SK-N-SH treated with all-trans-retinoic acid at 6 μM for 48 hours (cell line): Measurements from ENCODE around the gene ZNF443.
"Not testable (repeated sequence)": the region's sequence is repeated elsewhere in the genome, so short reads cannot be mapped to it uniquely, and the experiment has no call there.

ENCODE experiments used
- ATAC-seq: fragments of 200-7000 bp; cut with Tn5 transposase; 3 replicates; pipeline ENCODE4 v1.9.1; 2020; ENCODE audit warnings: mild to moderate bottlenecking, moderate library complexity
- BACH2 ChIP-seq: fragments of 250-450 bp; sonication (Bioruptor Pico); IDR thresholded peaks from 2 replicates; pipeline ENCODE4 v1.9.0; 2021; ENCODE audit warnings: mild to moderate bottlenecking, borderline replicate concordance
- CREB5 ChIP-seq: fragments of 250-450 bp; sonication (Bioruptor Pico); IDR thresholded peaks from 2 replicates; pipeline ENCODE4 v1.5.1; 2020; ENCODE audit warnings: low read depth, mild to moderate bottlenecking, moderate library complexity
- CSDC2 ChIP-seq: fragments of 250-450 bp; sonication (Bioruptor Pico); IDR thresholded peaks from 2 replicates; pipeline ENCODE4 v1.5.0; 2020; ENCODE audit warnings: mild to moderate bottlenecking, moderate library complexity
- CSRNP3 ChIP-seq: fragments of 250-450 bp; sonication (Bioruptor Pico); IDR thresholded peaks from 2 replicates; pipeline ENCODE4 v1.5.1; 2021; ENCODE audit warnings: mild to moderate bottlenecking, moderate library complexity
- GLIS3 ChIP-seq: fragments of 250-450 bp; sonication (Bioruptor Pico); IDR thresholded peaks from 2 replicates; pipeline ENCODE4 v1.5.0; 2020; ENCODE audit warnings: mild to moderate bottlenecking, moderate library complexity
- ISL1 ChIP-seq: fragments of 250-450 bp; sonication (Bioruptor Pico); IDR thresholded peaks from 2 replicates; pipeline ENCODE4 v2.1.2; 2022; ENCODE audit warnings: mild to moderate bottlenecking, moderate library complexity
- PATZ1 ChIP-seq: fragments of 250-450 bp; sonication (Bioruptor Pico); IDR thresholded peaks from 2 replicates; pipeline ENCODE4 v1.8.0; 2020; ENCODE audit warnings: mild to moderate bottlenecking, moderate library complexity, borderline replicate concordance
- POU6F1 ChIP-seq: fragments of 250-450 bp; sonication (Bioruptor Pico); IDR thresholded peaks from 2 replicates; pipeline ENCODE4 v1.8.0; 2021; ENCODE audit warnings: low read depth, mild to moderate bottlenecking, moderate library complexity, borderline replicate concordance
- PPARA ChIP-seq: fragments of 250-450 bp; sonication (Bioruptor Pico); IDR thresholded peaks from 2 replicates; pipeline ENCODE4 v1.5.0; 2020; ENCODE audit warnings: mild to moderate bottlenecking, borderline replicate concordance
- RARB ChIP-seq: fragments of 250-450 bp; sonication (Bioruptor Pico); IDR thresholded peaks from 2 replicates; pipeline ENCODE4 v1.8.0; 2021; ENCODE audit warnings: mild to moderate bottlenecking, moderate library complexity
- SNAI2 ChIP-seq: fragments of 250-450 bp; sonication (Bioruptor Pico); IDR thresholded peaks from 2 replicates; pipeline ENCODE4 v1.5.0; 2020; ENCODE audit warnings: mild to moderate bottlenecking, moderate library complexity
- TCF4 ChIP-seq: fragments of 250-450 bp; sonication (Bioruptor Pico); IDR thresholded peaks from 2 replicates; pipeline ENCODE4 v1.8.0; 2021; ENCODE audit warnings: mild to moderate bottlenecking, moderate library complexity, borderline replicate concordance
- TOX ChIP-seq: fragments of 250-450 bp; sonication (Bioruptor Pico); IDR thresholded peaks from 2 replicates; pipeline ENCODE4 v1.8.0; 2021; ENCODE audit warnings: mild to moderate bottlenecking, moderate library complexity, borderline replicate concordance
- TSHZ2 ChIP-seq: fragments of 250-450 bp; sonication (Bioruptor Pico); IDR thresholded peaks from 2 replicates; pipeline ENCODE4 v1.5.0; 2020; ENCODE audit warnings: mild to moderate bottlenecking, moderate library complexity
- ZC3H10 ChIP-seq: fragments of 250-450 bp; sonication (Bioruptor Pico); IDR thresholded peaks from 2 replicates; pipeline ENCODE4 v1.5.1; 2021; ENCODE audit warnings: mild to moderate bottlenecking, moderate library complexity
- ZFP3 ChIP-seq: fragments of 250-450 bp; sonication (Bioruptor Pico); IDR thresholded peaks from 2 replicates; pipeline ENCODE4 v1.5.0; 2020; ENCODE audit warnings: mild to moderate bottlenecking, moderate library complexity
- ZFP30 ChIP-seq: fragments of 450-650 bp; formaldehyde crosslinking; IDR thresholded peaks from 2 replicates; pipeline ENCODE4 v1.5.0; 2022; ENCODE audit warnings: mild to moderate bottlenecking, moderate library complexity
- ZNF565 ChIP-seq: fragments of 450-650 bp; formaldehyde crosslinking; conservative IDR thresholded peaks from 2 replicates; pipeline ENCODE4 v1.5.0; 2020; ENCODE audit warnings: low read depth, mild to moderate bottlenecking, moderate library complexity
- ZNF70 ChIP-seq: fragments of 450-650 bp; formaldehyde crosslinking; IDR thresholded peaks from 2 replicates; pipeline ENCODE4 v1.5.0; 2020; ENCODE audit warnings: mild to moderate bottlenecking, moderate library complexity
- ZNF8 ChIP-seq: fragments of 450-650 bp; formaldehyde crosslinking; IDR thresholded peaks from 2 replicates; pipeline ENCODE4 v1.5.0; 2020; ENCODE audit warnings: mild to moderate bottlenecking, moderate library complexity

The ZNF443 gene

GRCh38 chr19:12453495-12453894, 12.7 kb upstream of the ZNF443 start:
- no peak for TF ChIP-seq PPARA (CRISPR knock-in tag)
- no peak for TF ChIP-seq PATZ1 (CRISPR knock-in tag)
- TF ChIP-seq BACH2 (CRISPR knock-in tag): no peak
- TF ChIP-seq TOX (CRISPR knock-in tag): no peak
- TF ChIP-seq TSHZ2 (CRISPR knock-in tag): no peak
- TF ChIP-seq ZFP30: no peak
- no peak for TF ChIP-seq POU6F1 (CRISPR knock-in tag)
- no peak for TF ChIP-seq ZNF70 (CRISPR knock-in tag)
- TF ChIP-seq TCF4 (CRISPR knock-in tag): no peak
- no peak for TF ChIP-seq CSDC2 (CRISPR knock-in tag)
- TF ChIP-seq CSRNP3 (CRISPR knock-in tag): no peak
- no peak for TF ChIP-seq ZNF565 (CRISPR knock-in tag)
- TF ChIP-seq SNAI2 (CRISPR knock-in tag): no peak
- TF ChIP-seq RARB (CRISPR knock-in tag): no peak
- TF ChIP-seq CREB5: no peak
- no peak for TF ChIP-seq ZC3H10 (CRISPR knock-in tag)
- no peak for ATAC-seq

GRCh38 chr19:12450844-12451243, 10.0 kb upstream of the ZNF443 start:
- ATAC-seq: no peak
- TF ChIP-seq ZNF8 (CRISPR knock-in tag) (no peak), ZFP3 (CRISPR knock-in tag) (no peak), ZFP30 (no peak)

- no peak for ATAC-seq
- TF ChIP-seq CSRNP3 (CRISPR knock-in tag) (no peak), ZNF70 (CRISPR knock-in tag) (no peak), SNAI2 (CRISPR knock-in tag) (no peak), GLIS3 (no peak), PPARA (CRISPR knock-in tag) (no peak), BACH2 (CRISPR knock-in tag) (no peak), ISL1 (CRISPR knock-in tag) (no peak), TCF4 (CRISPR knock-in tag) (no peak), CREB5 (no peak)
These were observed 8.0 kb upstream of the ZNF443 start for GRCh38 chr19:12448808-12449207.

GRCh38 chr19:12439686-12440540, 908 bp downstream of the ZNF443 start:
- peak; percentile 53 for ATAC-seq

- not testable (repeated sequence) for ATAC-seq
These were observed 10.0 kb downstream of the ZNF443 start for GRCh38 chr19:12430726-12431299.
